HG03159 (cell line): ENCODE measurements around the gene NPC1.
"Not testable (repeated sequence)": the region's sequence is repeated elsewhere in the genome, so short reads cannot be mapped to it uniquely, and the experiment has no call there.

Experiments
- ATAC-seq: cut with Tn5 transposase; IDR thresholded peaks from one replicate; pipeline ENCODE4 v1.9.1; 2021; ENCODE audit warnings: mild to moderate bottlenecking, moderate library complexity; ENCODE audit not compliant: unreplicated experiment

The NPC1 gene

DNA sequence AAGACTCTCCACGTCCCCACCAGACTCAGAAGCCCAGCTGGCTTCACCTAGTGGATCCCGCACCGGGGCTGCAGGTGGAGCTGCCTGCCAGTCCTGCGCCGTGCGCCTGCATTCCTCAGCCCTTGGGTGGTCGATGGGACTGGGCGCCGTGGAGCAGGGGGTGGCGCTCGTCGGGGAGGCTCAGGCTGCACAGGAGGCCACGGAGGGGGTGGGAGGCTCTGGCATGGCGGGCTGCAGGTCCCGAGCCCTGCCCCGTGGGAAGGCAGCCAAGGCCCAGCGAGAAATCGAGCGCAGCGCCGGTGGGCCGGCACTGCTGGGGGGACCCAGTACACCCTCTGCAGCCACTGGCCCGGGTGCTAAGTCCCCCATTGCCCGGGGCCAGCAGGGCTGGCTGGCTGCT, 8.8 kb downstream of the NPC1 start:
- ATAC-seq = not testable (repeated sequence)

- no peak for ATAC-seq
Measured at GRCh38 chr18:23575309-23575651, 11.0 kb downstream of the NPC1 start.

DNA sequence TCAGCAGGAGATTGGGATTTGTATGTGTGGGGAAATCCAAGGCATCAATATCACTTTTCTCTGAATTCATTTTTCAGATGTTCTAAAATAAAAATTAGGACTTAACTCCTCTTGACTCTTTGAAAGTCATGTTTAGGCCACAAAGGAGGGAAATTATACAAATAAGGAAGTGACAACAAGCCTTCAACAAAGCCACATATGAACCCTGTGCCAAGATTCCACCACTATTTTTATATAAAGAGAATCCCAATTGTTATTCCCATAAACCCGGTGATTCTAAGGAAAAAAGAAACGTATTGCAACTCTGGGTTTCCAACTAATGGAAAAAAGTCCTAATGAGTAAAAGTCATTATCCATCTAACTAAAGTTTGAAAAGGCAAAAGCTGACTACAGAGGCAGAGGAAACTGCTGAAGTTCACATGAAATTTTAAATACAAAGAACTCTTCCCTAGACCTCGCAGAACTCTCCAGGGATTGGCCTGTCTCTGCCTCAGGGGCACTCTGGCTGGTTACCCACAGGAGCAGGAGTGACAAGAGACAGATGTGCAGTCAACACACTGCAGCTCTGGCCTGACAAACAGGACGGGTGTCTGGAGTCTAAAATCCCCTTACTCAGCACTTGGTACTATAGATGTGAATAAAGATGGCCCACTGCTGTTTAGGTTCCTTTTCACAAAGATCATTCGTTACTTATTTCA, 11.5 kb downstream of the NPC1 start:
- ATAC-seq = no peak

- ATAC-seq = no peak
Measured at GRCh38 chr18:23573626-23574431, 12.5 kb downstream of the NPC1 start.

DNA sequence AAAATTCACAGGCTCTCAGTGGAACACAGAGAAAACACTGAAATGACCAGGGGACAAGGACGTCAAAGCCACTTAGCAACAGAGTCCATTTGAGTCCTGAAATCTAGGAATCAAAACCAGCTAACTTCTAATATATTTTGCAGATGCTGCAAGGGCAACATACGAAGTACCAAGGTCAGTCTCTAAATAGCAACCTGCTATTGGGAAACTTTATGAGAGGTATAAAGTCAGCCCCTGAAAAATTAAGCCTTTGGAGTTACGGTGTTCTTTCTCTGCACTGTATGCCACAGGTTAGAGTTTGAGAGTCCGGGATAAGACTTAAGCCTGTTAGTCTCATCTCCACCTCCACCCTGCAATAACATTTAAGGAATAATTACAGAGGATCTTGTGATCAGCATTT, 13.3 kb downstream of the NPC1 start:
- no peak for ATAC-seq

GRCh38 chr18:23572570-23572969, 13.7 kb downstream of the NPC1 start:
- no peak for ATAC-seq

DNA sequence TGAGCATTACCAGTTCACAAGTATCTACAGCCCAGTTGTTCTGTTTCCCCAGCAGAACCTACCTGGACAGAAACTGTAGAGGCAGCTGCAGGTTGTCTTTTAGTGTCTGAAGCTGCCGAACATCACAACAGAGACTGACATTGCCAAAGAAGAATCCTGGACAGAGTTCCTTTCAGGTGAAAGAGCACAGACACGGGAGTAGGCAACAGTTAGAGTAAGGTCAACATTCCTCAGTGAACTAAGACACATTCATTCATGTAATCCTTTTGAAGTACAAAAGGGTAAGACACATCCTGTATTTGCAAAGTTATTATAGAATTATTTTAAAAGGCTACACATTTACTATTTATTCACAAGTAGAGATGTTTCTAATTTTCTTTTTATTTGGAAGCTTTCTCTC, 14.3 kb downstream of the NPC1 start:
- ATAC-seq = no peak

- no peak for ATAC-seq
Measured at GRCh38 chr18:23570912-23571504, 15.3 kb downstream of the NPC1 start.

GRCh38 chr18:23569299-23570063, 16.8 kb downstream of the NPC1 start:
- no peak for ATAC-seq

DNA sequence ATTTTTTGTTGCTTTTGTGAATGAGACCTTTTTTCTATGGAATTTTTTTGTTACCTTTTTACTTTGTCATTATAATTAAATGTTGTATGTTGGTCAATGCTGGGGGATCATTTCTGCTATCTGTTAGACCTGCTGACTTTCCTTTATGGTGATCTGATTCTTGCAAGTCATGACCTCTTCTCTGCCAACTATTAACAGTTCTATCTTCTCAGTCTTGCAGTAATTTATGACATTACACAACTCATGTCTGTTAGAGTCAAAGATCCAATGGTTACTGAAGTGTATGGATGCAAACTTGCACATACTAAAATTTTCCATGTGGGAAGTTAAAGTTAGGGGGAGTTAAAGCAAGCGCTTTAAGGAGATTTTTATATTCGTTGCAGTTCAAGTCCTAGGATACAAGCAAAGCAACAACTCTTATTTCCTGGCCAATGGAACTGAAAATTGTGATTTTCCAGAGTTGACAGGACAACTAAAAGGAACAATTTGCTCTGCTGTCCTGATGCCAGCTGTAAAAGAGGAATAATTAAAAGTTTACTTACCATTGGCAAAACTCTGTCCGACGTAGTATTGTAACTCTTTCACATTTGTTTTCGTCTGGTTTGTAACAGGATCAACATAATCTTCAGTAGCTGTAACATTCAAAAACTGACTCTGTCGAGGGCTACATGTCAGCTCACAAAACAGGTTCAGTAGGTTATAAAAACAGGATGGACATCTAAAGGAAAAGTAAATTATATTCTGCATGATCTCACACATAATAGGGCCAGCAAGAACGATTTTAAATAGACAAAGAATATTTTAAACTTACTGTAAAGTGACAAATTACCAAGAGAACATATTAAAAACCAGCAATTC, 17.8 kb downstream of the NPC1 start:
- ATAC-seq = no peak

- no peak for ATAC-seq
Measured at GRCh38 chr18:23567671-23568070, 18.6 kb downstream of the NPC1 start.

- ATAC-seq = no peak
Measured at GRCh38 chr18:23565916-23566547, 20.3 kb downstream of the NPC1 start.

DNA sequence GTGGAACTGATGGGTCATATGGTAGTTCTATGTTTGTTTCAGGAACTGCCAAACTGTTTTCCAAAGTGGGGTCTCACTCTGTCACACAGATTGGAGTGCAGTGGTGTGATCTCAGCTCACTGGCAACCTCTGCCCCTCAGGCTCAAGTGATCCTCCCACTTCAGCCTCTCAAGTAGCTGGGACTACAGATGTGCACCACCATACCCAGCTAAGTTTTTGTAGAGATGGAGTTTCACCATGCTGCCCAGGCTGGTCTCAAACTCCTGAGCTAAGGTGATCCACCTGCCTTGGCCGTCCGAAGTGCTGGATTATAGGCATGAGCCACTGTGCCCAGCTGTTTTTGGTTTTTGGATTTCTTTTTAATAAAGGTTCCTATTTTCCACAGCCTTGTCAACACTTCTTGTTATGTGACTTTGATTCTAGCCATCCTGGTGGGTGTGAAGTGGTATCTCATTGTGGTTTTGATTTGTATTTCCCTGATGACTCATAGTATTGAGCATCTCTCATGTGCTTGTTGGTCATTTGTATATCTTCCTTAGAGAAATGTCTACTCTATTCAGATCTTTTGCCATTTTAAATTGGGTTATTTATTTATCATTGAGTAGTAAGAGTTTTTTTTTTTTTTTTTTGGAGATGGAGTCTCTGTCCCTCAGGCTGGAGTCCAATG, 22.8 kb downstream of the NPC1 start:
- ATAC-seq = no peak

GRCh38 chr18:23560186-23560585, 26.1 kb downstream of the NPC1 start:
- no peak for ATAC-seq

GRCh38 chr18:23557511-23557910, 28.8 kb downstream of the NPC1 start:
- not testable (repeated sequence) for ATAC-seq

GRCh38 chr18:23556145-23556780, 30.0 kb downstream of the NPC1 start:
- ATAC-seq = no peak

GRCh38 chr18:23553887-23554286, 32.4 kb downstream of the NPC1 start:
- ATAC-seq = no peak

- ATAC-seq = no peak
Measured at GRCh38 chr18:23552505-23552904, 33.8 kb downstream of the NPC1 start.

GRCh38 chr18:23551978-23552377, 34.3 kb downstream of the NPC1 start:
- ATAC-seq = no peak
